HS-5 (cell line): ENCODE results near the gene MUC4.
"Not testable (repeated sequence)": the region's sequence is repeated elsewhere in the genome, so short reads cannot be mapped to it uniquely, and the experiment has no call there.

Source experiments
- DNase-seq: peaks from one replicate; pipeline ENCODE4 v3.0.0-alpha.2; 2012; ENCODE audit warnings: low read depth

MUC4 gene

DNA sequence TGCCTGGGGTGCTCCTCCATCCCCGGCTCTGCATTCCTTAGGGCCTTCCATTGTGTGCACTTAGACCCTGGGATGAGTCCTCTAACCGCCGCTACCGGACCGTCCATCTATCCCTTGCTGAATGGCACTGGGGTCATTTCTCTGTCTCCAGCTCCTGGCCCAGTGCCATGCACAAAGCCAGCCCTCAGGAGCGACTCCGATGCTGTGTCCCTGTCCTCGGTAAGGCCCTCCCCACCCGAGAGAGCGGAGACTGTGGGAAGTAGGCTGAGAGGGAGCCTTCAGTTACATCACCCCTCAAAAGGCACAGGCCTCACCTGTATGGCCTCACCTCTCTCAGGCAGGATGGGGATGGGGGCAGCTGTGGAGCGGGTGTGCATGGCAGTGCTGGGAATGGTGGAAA, 33.8 kb downstream of the MUC4 start:
- DNase-seq, result no peak

- DNase-seq, result no peak
Observed at GRCh38 chr3:195774917-195775316, 36.8 kb downstream of the MUC4 start.

GRCh38 chr3:195773956-195774537, 37.7 kb downstream of the MUC4 start:
- DNase-seq, result no peak

DNA sequence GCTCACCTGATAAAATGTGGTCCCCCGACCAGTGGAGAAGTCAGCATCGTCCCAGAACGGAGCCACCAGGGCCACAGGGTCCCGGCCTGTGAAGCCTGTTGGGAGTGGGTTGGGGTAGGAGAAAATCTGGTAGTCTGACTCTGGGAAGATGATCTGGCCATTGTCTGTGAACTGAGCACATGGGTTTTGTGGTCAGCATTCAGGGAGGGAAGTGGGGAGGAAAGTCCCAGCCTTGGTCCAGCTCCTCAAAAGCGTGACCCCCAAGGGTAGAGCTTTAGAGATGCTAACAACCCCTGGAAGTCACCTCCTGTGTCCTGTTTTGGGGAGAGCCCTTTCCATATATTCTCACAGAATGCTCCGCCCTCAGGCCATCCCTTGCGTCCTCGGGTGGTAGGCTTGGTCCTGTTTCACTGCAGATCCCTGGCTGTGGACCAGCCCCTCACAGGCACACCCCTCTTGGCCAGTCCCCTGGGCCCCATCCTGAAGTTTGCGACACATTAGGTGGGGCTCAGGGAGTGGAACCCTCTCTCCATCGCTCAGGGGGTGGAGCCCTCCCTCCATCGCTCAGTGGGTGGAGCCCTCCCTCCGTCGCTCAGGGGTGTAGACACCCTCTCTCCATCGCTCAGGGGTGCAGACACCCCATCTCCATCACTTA, 40.0 kb downstream of the MUC4 start:
- no peak for DNase-seq

GRCh38 chr3:195770841-195771645, 40.7 kb downstream of the MUC4 start:
- not testable (repeated sequence) for DNase-seq

- no peak for DNase-seq
Observed at GRCh38 chr3:195770081-195770840, 41.5 kb downstream of the MUC4 start.

- DNase-seq, result no peak
Observed at GRCh38 chr3:195769551-195769950, 42.2 kb downstream of the MUC4 start.

GRCh38 chr3:195768831-195769303, 42.9 kb downstream of the MUC4 start:
- no peak for DNase-seq

GRCh38 chr3:195768414-195768813, 43.3 kb downstream of the MUC4 start:
- DNase-seq, result no peak

DNA sequence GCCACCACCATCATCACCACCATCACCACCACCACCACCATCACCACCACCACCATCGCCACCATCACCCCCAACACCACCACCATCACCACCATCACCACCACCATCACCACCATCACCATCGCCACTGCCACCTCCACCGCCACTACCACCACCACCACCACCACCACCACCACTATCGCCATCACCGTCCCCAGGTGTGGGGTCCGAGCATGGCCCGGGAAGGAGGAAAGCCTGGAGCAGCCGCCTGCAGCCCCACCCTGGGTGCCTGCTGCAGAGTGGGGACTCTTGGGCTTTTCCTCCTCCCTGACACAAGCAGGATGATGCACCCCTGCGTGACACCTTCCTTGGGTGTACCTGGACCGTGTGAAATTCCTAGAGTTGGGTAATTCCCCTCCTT, 43.9 kb downstream of the MUC4 start:
- DNase-seq, result no peak

GRCh38 chr3:195766671-195767070, 45.1 kb downstream of the MUC4 start:
- no peak for DNase-seq

DNA sequence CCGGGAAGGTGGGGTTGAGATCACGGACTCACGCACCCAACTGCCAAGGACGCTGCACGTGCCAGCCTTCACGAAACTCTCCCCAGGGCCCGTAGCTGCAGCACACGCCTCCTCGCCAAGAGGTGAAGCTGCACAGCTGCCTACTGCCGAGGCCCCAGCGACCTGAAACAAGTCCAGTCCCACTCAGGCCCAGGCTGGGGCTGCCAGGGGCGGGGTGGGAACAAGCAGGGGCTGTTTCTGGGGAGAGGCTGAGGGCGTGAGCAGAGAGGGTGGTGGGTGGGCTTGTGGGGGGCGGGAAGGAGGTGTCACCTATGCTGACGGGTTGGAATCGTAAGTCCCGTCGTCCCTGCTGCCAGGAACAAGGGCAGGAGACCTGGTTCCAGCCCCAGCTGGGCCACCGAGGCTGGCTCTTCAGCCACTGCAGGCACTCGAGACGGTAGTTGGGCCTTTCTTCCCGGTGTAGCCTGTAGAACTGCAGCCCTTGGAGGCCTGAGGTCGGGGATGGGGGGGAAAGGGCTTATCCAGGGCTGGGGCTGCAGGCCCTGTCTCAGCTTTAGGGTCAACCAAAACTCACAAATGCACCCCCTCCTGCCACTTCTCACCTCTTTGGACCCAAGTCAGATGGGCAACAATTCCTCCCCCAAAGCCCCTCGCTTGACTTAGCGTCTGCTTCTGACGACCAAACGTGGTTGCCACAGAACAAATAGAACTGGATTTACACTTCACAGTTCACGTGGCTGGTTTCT, 46.6 kb downstream of the MUC4 start:
- DNase-seq, result no peak

DNA sequence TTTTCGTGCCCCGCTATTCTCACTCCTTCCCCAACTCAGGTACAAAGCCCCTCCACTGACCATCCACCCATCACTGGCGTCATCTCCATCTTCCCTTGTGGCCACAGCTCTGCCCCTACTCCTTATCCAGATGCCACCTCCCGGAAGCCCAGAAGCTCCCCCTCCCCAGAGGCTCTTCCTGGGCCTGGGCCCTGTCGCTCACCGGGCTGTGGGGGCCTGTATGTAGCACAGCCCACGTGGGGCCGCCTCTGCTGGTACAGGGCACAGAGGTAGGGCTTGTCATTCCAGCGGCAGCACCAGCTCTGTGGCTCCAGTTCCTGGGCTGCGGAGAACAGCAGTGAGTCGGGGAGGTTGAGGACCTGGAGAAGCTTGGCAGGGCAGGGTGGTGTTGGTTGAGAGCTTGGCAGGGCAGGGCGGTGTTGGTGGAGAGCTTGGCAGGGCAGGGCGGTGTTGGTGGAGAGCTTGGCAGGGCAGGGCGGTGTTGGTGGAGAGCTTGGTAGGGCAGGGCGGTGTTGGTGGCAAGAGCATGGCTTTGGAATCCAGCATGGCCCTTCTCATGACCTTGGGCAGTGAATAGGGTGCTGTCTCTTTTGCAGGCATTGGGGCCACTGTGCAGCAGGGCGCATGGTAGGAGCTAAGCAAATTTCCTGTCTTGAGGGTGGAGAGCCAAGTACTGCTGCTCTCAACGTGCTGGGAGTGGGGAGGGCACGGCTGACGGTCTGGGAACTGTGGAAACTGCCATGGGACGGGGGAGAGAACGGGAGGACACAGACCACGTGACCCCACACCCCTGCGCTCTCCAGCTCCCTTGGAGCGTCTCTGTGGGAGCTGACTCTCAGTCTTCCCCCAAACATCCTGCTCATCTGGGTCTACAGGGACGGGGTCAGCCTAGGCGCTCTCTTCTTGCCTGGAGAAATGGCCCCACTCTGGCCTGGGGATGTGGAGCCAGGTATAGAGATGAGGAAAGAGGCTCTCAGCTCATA, 47.6 kb downstream of the MUC4 start:
- DNase-seq, result no peak

- no peak for DNase-seq
Observed at GRCh38 chr3:195763076-195763830, 48.5 kb downstream of the MUC4 start.

DNA sequence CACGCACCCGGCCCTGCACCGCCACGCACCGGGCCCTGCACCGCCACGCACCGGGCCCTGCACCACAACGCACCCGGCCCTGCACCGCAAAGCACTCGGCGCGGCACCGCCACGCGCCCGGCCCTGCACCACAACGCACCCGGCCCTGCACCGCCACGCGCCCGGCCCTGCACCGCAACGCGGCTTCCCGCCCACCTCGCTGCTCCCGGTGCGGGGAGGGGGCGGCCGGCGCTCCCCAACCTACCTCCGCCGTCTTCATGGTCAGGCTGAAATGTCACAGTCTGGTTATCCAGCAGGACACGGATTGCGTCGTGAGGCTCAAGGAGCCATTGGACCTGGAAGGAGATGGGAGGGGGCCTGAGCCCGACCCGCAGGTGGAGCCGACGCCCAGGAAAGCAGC, 49.1 kb downstream of the MUC4 start:
- DNase-seq, result no peak

DNA sequence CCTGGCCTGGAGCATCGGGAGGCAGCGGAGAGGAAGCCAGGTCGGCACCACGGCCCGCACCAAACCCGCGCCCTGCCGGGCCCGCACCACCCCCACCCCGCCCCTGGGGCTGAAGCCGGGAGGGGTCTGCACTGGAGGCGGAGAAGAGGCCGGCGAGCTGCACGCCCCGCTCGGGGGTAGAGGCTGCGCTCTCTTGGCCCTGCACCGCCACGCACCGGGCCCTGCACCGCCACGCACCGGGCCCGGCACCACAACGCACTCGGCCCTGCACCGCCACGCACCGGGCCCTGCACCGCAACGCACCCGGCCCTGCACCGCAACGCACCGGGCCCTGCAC, 49.5 kb downstream of the MUC4 start:
- no peak for DNase-seq

- no peak for DNase-seq
Observed at GRCh38 chr3:195761567-195762248, 50.0 kb downstream of the MUC4 start.

- DNase-seq, result no peak
Observed at GRCh38 chr3:195761123-195761566, 50.6 kb downstream of the MUC4 start.
